Suprapubic skin (tissue), 3 donors: Measurements from ENCODE around the gene KPNA6.

Source experiments
- CTCF ChIP-seq, 2 donors: fragments of 200-600 bp in 1 of 2; fragments of 450-650 bp in 1 of 2; sonication (generic) in 1 of 2; IDR thresholded peaks; one replicate each; pipeline ENCODE4 v1.5.1; 2016 to 2019; ENCODE audit warnings: antibody characterized with exemption in 2 of 2, mild to moderate bottlenecking in 1 of 2, moderate library complexity in 1 of 2
- EP300 ChIP-seq: sonication (generic); formaldehyde crosslinking; IDR thresholded peaks from one replicate; pipeline ENCODE4 v1.6.1; 2017; ENCODE audit warnings: antibody characterized with exemption
- POLR2A ChIP-seq, 2 donors: fragments of 450-650 bp; IDR thresholded peaks; one replicate each; pipeline ENCODE4 v1.6.1; 2017; ENCODE audit warnings: antibody characterized with exemption in 2 of 2, mild to moderate bottlenecking in 2 of 2, moderate library complexity in 2 of 2

GRCh38 chr1:32099426-32099825 is 8.4 kb upstream of the KPNA6 start:
- no peak for TF ChIP-seq CTCF (IDR thresholded peaks at IDR 0.05)
- TF ChIP-seq EP300, result no peak
- TF ChIP-seq POLR2A (IDR thresholded peaks at IDR 0.05), result no peak
